SKM-1 treated with dmso at 0.1 percent for 144 hours (cell line): ENCODE measurements around the gene MTIF3.

ENCODE experiments used
- DNase-seq: peaks from one replicate; lab custom pipeline; 2025; ENCODE audit not compliant: unreplicated experiment; lab: John Stamatoyannopoulos, UW

MTIF3 gene

GRCh38 chr13:27449936-27450828 lies at the start of gene MTIF3:
Gene MTIF3 (minus strand): TSS chr13:27450564. CDS start chr13:27440448, 10,116 bp downstream.
- peak; percentile 90 for DNase-seq

GRCh38 chr13:27497563-27498230 lies 47.3 kb upstream of the MTIF3 start:
- DNase-seq: no peak

DNA sequence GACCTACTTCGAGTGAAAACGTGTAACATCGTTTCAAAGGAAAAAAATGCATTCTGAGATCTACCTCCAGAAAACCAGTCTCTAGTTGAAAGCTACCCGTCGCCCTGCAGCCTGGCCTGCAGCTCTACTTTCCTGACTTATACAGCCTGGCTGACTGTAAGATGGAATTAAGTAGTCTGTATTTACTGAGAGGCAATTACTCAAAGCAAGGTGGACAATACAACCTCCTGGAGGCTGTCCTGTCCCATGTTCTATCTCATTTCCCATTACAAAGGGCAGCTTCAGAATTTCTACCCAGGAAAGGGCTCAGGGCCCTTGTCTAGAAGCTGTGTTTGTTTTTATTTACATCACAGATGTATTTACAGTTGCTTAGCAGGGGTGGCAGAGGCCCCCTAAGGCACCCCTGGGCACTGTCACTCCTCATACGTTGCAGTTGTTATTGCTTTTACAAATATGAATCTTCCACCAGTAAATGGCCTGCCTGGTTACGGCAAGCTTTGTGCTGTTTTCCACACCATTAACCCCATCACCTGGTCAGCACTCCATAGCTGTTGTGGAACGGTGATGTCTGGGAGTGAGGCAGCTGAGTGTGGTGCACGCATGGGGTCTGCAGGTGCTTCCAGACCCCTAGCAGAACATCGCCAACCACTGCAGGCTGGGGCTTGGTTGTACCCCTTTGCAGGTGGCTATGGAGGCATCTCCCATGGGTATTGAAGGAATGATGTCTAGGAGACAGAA lies 46.3 kb upstream of the MTIF3 start:
- DNase-seq: no peak

GRCh38 chr13:27496006-27496405 lies 45.6 kb upstream of the MTIF3 start:
- DNase-seq: no peak

- no peak for DNase-seq
These were observed 45.2 kb upstream of the MTIF3 start for GRCh38 chr13:27495551-27495950.

DNA sequence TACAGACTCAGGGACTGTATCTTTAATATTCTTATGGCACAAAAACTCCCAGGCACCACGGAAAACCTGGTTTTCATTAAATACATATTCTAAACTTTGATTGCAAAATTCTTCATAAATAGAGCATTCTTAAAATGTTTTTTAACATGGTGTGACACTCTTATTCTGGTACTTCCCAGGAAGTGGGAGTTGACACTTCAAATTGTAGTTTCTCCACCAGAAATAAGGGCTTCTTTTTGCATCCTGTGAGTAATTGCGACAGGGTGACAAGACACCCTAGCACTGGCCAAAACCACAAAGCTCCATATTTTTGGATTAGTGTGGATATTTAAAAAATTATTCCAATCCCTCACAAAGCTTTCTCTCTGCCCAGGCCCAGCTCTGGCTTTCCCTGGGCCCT lies 43.6 kb upstream of the MTIF3 start:
- DNase-seq: no peak

DNA sequence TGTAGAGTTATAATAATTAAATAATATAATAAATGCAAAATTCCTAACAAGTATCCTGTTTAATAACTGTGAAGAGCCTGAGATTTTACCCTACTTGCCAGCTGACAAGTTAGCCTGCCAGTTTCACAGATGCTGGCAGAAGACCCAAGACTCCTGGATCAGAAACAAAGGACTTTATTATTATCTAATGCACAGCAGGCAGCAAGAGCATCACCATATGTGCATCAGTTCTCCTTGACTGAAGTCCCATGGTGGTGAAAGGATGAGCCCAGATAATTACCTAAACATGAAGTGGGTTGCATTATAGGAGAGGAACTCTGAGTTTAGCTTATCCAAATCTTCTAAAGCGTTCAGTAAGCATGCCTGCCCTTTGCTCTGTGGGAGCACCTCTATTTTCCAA lies 39.1 kb upstream of the MTIF3 start:
- no peak for DNase-seq

- DNase-seq: no peak
These were observed 37.4 kb upstream of the MTIF3 start for GRCh38 chr13:27487776-27488175.

- no peak for DNase-seq
These were observed 33.1 kb upstream of the MTIF3 start for GRCh38 chr13:27483421-27483820.

DNA sequence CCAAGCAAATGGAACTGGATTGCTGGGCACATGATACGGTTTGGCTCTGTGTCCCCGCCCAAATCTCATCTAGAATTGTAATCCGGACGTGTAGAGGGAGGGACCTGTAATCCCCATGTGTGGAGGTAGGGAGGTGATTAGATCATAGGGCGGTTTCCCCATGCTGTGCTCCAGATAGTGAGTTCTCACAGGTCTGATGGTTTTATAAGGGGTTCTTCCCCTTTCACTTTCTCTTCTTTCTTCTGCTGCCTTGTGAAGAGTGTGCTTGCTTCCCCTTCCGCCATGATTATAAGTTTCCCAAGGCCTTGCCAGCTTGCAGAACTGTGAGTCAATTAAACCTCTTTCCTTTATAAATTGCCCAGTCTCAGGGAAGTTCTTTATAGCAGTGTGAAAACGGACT lies 32.6 kb upstream of the MTIF3 start:
- peak; percentile 83 for DNase-seq

- DNase-seq: peak; percentile 16
These were observed 31.4 kb upstream of the MTIF3 start for GRCh38 chr13:27481766-27482165.

DNA sequence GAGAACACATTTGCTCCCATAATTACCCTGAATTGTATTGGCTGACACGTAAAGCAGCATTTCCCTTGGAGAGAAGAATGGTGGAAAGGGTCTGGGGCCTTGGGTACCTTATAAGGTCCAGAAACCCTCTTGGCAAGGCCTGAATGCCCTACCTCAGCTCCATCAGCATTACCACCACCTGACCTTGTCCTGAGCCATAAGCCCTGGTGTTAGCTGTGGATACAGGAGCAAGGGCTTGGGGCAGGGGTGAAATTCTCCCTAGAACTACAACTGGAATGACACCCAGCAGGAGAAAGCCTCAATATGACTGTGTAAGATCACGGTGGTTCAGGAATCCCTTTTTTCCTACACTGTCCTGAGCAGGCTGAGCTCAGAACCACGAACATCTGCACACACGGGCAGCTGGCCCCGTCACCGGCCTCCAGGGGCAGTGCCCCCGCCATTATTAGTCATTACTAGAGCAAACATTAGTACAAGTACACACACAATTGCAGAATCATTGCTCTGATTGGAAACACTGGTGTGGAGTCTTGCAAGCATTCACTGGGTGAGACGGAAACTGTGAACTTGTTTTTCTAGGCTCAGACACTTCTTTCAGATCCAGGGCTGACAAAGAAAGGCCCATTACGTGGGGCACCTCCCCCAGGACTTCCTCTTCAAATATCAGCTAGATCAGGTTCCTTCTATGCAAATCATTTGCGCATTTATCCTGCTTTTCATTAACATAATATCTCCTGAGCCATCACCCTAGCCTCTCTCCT lies 26.8 kb upstream of the MTIF3 start:
- DNase-seq: no peak

GRCh38 chr13:27474751-27475268 lies 24.4 kb upstream of the MTIF3 start:
- DNase-seq: no peak

GRCh38 chr13:27472941-27473340 lies 22.6 kb upstream of the MTIF3 start:
- DNase-seq: no peak

DNA sequence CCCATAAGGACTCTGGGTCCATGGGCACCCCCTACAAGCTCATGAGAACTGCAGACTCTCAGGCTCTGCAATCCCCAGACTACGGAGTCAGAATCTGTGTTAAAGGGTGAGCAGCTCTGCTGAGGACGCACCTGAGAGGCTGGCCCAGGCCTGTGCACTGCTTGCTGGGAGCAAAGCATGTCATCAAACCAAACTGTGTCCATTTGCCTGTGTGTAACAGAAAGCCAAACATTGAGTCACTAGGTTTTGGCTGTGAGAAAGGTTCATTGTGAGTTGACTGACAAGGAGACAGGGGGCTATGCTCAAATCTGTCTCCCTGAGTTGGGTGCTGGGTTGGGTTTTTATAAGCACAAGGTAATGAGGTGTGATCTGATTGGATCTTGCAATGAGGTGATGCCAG lies 22.1 kb upstream of the MTIF3 start:
- DNase-seq: no peak

DNA sequence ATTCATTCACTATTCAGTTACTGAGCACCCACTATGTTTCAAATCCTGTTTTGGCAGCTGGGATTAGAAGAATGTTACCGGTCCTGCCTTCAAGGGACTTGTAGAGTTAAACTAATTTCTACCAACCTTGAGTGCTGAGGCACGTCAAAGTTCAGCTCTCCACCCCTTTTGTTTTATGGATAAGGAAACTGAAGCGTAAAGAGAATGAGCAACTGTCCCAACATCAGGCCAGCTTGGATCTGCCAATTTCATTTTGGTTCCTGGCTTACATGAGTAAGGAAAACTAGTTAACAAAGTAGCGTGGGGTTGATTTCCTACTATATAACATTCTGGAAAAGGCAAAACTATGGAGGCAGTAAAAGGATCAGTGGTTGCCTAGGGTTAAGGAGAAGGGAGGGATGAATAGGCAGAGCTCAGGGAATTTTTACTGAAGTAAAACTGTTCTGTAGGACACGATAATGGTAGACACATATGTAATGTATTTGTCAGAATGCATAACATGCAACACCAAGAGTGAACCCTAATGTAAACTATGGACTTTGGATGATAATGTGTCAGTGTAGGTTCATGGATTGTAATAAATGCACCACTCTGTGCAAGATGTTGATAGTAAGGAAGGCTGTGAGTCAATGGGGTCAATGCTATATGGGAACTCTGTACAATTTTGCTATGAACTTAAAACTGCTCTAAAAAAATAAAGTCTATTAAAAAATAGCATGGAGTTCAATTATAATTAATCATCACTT lies 19.9 kb upstream of the MTIF3 start:
- no peak for DNase-seq

- no peak for DNase-seq
These were observed 16.1 kb upstream of the MTIF3 start for GRCh38 chr13:27466513-27466912.

DNA sequence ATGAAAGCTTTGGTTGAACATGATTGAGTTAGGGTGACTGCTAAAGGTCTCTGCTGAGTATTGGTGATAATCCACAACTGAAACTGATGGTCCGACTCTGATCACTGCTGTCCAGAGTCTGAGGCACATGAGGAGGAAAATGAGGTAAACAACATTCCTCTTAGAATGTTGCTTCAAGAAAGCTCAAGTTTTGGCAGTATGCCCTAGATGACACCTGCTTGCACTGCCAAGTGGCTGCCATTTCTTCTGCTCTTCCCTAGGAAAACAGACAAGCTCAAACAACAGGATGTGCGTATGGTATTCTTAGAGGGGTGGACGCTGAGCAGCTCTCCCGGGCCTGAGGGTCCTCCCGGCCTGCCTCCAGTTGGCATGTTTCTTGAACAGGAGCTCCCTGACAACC lies 15.2 kb upstream of the MTIF3 start:
- DNase-seq: no peak

- DNase-seq: no peak
These were observed 13.1 kb upstream of the MTIF3 start for GRCh38 chr13:27463500-27463899.

DNA sequence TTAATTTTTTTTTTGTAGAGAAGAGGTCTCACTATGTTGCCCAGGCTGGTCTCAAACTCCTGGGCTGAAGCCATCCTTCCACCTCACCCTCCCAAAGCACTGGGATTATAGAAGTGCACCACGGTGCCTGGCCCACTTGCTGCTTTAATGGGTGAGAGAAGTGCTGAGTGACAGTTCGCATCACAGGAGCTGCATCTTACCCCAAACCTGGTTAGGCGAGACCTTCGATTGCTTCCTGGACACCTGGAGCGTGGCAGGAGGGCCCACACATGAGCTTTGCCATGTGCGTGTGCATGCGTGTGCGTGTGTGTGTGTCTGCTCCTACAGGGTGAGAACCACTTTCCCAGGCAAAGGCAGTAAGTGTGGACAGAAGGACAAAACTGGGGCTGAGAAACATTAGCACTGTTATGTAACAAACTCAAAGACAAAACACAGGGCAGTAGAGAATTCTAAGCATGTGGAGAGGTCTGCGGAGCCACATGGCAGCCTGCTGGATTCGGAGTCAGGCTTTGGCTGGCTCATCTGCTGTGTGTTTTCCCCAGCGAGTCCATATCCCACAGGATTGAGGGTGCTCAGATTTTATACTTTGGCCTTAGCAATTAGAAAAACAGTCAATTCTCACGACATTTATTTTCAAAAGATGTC lies 11.7 kb upstream of the MTIF3 start:
- DNase-seq: no peak
